Gastrocnemius medialis (tissue), 4 donors: Measurements from ENCODE around the gene OAS3. TPM values are rescaled to one million over a fixed set of nuclear protein-coding genes. Genes with fewer than 3 reads are reported as not detected.
A peak's percentile ranks its signal among the peaks of the same experiment; 100 is the strongest.

Experiments used
- ATAC-seq, 2 donors: fragments of 150-250 bp; one replicate each; pipeline ENCODE4 v1.9.1; 2016
- DNase-seq, 2 donors: peaks; one replicate each; pipeline ENCODE4 v3.0.0-alpha.2; 2019
- H3K27ac ChIP-seq, 4 donors: fragments of 200-600 bp; sonication (generic); 1 replicate in 1 of 4; 2 replicates in 3 of 4; pipeline ENCODE4 v1.5.1; 2016 to 2018; ENCODE audit warnings: mild to moderate bottlenecking in 2 of 4, moderate library complexity in 1 of 4
- H3K27me3 ChIP-seq, 3 donors: fragments of 200-600 bp; sonication (generic) in 2 of 3; 1 replicate in 1 of 3; 2 replicates in 2 of 3; pipeline versions ENCODE4 v1.5.1 to v1.6.0; 2016 to 2019; ENCODE audit warnings: mild to moderate bottlenecking in 1 of 3, moderate library complexity in 1 of 3
- H3K36me3 ChIP-seq, 2 donors: fragments of 200-600 bp; sonication (generic) in 1 of 2; one replicate each; pipeline ENCODE4 v1.5.1; 2017 to 2018
- H3K4me1 ChIP-seq, 2 donors: fragments of 200-600 bp; sonication (generic) in 1 of 2; one replicate each; pipeline ENCODE4 v1.5.1; 2016 to 2017; ENCODE audit warnings: mild to moderate bottlenecking in 2 of 2
- H3K4me3 ChIP-seq, 4 donors: fragments of 200-600 bp; sonication (generic) in 3 of 4; 1 replicate in 1 of 4; 2 replicates in 3 of 4; pipeline ENCODE4 v1.5.1; 2016 to 2019; ENCODE audit warnings: mild to moderate bottlenecking in 2 of 4
- H3K9me3 ChIP-seq, 3 donors: fragments of 200-600 bp; sonication (generic) in 2 of 3; 1 replicate in 1 of 3; 2 replicates in 2 of 3; pipeline ENCODE4 v1.5.1; 2016 to 2019
- POLR2A ChIP-seq, 2 donors: fragments of 450-650 bp; IDR thresholded peaks; one replicate each; pipeline ENCODE4 v1.6.1; 2017; ENCODE audit warnings: antibody characterized with exemption in 2 of 2, mild to moderate bottlenecking in 2 of 2, moderate library complexity in 2 of 2
- in situ Hi-C, 4 donors: fragments of 200-750 bp; cut with MboI; loops; one replicate each; pipeline versions ENCODE4 v1.15.0 to v1.8.0; 2017; ENCODE audit warnings: low sequenced_read_pairs in 4 of 4
- intact Hi-C: fragments of 100-400 bp; cut with DNase I; formaldehyde crosslinking; loops from one replicate; pipeline ENCODE4 v1.15.1; 2023; ENCODE audit warnings: low total_unique reads
- total RNA-seq, 4 donors: library from RNA; depleted of rRNA; stranded (reverse); fragments of >200 nt; gene quantifications; one replicate each; pipeline versions ENCODE4 v1.1.0 to v1.2.3, GENCODE V29; 2016
- TF ChIP-seq, protein P1 (sequence below), 5 experiments: fragments of 450-650 bp in 3 of 5; fragments of 200-600 bp in 2 of 5; sonication (generic) in 2 of 5; IDR thresholded peaks in 4 of 5; conservative IDR thresholded peaks in 1 of 5; 1 replicate in 4 of 5; 2 replicates in 1 of 5; pipeline ENCODE4 v1.5.1; 2016 to 2019; ENCODE audit warnings: antibody characterized with exemption in 5 of 5, mild to moderate bottlenecking in 3 of 5, moderate library complexity in 3 of 5

Gene OAS3, protein sequence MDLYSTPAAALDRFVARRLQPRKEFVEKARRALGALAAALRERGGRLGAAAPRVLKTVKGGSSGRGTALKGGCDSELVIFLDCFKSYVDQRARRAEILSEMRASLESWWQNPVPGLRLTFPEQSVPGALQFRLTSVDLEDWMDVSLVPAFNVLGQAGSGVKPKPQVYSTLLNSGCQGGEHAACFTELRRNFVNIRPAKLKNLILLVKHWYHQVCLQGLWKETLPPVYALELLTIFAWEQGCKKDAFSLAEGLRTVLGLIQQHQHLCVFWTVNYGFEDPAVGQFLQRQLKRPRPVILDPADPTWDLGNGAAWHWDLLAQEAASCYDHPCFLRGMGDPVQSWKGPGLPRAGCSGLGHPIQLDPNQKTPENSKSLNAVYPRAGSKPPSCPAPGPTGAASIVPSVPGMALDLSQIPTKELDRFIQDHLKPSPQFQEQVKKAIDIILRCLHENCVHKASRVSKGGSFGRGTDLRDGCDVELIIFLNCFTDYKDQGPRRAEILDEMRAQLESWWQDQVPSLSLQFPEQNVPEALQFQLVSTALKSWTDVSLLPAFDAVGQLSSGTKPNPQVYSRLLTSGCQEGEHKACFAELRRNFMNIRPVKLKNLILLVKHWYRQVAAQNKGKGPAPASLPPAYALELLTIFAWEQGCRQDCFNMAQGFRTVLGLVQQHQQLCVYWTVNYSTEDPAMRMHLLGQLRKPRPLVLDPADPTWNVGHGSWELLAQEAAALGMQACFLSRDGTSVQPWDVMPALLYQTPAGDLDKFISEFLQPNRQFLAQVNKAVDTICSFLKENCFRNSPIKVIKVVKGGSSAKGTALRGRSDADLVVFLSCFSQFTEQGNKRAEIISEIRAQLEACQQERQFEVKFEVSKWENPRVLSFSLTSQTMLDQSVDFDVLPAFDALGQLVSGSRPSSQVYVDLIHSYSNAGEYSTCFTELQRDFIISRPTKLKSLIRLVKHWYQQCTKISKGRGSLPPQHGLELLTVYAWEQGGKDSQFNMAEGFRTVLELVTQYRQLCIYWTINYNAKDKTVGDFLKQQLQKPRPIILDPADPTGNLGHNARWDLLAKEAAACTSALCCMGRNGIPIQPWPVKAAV
- 1 to 10 TPM; 1.4 to 5.3 (median 4.2) TPM for total RNA-seq

DNA sequence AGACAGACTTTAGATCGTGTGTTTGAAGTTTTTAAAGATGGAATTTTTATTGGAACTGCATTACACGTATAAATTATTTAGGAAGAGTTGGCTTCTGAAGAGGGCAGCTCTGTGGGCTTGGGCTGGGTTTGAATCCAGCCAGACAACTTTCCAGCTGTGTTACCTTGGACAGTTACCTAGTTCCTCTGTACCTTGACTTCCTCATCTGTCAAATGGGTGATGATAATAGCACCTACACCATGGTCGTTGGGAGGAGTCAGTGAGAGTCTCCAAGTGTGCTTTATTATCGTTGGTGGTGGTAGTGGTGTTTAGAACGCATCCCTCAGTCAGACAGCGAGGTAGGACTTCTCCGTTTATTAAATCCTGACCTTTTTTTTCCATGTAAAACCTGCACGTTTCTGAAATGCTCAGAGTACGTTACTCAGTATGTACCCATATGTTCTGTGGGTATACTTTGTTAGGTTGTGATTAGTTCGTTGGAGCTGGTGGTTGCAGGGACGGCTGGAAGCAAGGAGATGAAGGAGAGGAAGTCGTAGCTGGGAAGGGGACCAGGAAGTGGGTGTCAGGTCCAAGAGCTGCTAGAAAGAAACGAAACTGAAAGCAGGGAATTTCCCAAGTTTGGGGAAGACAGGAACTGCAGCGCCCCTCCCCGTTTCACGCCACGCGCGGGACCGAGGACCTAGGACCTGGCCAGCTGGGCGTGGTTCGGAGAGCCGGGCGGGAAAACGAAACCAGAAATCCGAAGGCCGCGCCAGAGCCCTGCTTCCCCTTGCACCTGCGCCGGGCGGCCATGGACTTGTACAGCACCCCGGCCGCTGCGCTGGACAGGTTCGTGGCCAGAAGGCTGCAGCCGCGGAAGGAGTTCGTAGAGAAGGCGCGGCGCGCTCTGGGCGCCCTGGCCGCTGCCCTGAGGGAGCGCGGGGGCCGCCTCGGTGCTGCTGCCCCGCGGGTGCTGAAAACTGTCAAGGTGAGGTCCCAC is at the start of gene OAS3:
Gene OAS3, plus strand, starts transcription at position 734 of the 979 bp plus-strand sequence. Its CDS starts 57 bp downstream, at position 791.
- ATAC-seq (peak; percentile 87), DNase-seq (peak; percentile 56 to 69)
- peaks cover 0 to 11% of the 10 kb centered on the region in 2 donors for H3K4me1 ChIP-seq
- H3K36me3 ChIP-seq, result no peaks in the 10 kb centered on the region
- peak within 1 kb of the TSS; percentile 63 to 78 (median 68) for H3K4me3 ChIP-seq
- no peaks in the 10 kb centered on the region for H3K9me3 ChIP-seq
- in situ Hi-C loops, result no loop called here
- TF ChIP-seq POLR2A (IDR thresholded peaks at IDR 0.05), result no peak
- TF ChIP-seq, protein P1, sequence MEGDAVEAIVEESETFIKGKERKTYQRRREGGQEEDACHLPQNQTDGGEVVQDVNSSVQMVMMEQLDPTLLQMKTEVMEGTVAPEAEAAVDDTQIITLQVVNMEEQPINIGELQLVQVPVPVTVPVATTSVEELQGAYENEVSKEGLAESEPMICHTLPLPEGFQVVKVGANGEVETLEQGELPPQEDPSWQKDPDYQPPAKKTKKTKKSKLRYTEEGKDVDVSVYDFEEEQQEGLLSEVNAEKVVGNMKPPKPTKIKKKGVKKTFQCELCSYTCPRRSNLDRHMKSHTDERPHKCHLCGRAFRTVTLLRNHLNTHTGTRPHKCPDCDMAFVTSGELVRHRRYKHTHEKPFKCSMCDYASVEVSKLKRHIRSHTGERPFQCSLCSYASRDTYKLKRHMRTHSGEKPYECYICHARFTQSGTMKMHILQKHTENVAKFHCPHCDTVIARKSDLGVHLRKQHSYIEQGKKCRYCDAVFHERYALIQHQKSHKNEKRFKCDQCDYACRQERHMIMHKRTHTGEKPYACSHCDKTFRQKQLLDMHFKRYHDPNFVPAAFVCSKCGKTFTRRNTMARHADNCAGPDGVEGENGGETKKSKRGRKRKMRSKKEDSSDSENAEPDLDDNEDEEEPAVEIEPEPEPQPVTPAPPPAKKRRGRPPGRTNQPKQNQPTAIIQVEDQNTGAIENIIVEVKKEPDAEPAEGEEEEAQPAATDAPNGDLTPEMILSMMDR (IDR thresholded peaks at IDR 0.05 in 4 of 5, conservative IDR thresholded peaks at IDR 0.05 in 1 of 5), result no peak
- no peaks in the 10 kb centered on the region for H3K27me3 ChIP-seq
- intact Hi-C loops, result no loop called here
- H3K27ac ChIP-seq, result peak within 1 kb of the TSS; percentile 30 to 61 (median 48)

DNA sequence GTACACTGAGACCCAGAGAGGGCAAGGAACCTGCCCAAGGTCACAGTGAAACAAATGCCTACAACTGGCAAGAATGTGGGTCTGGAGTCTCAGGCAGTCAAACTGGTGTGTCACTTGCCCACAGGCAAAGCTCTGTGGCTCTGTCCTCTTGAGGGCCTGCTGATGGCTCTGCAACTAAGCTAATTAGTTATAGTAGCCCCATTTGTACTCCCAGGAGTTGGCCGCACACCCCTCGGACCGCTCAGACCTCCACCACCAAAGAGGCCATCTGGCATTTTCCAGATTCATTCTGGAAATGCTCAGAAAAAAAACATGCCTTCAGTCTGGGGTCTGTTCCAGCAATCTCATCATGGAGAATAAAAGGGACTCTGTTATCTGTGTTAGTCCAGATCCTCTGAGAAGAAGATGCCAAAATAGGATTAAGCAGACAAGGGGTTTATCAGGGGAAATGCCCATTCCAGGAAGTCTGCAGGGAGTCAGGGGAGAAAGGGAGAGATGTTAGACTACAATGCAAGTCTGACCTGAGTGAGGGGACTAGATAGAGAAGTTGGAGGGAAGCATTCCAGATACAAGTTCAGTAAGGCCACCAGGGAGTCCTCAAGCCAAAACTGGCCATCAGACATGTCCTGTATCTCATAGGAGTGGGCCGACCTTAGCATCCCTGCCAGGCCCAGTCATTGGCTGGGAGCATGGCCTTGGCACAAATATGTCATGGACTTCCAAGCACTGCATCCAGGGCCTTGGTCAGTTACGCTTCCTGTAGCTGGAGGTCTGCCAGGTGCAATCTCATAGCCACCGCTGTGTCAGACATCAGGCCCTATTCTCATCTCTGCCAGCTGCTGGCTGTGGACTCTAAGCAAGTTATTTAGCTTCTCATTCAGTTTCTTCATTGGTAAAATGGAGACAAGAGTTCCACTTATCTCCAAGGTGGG is 46.9 kb upstream of the OAS3 start:
- in situ Hi-C loops, result no loop called here
- no peaks in the 10 kb centered on the region for H3K36me3 ChIP-seq
- no peaks in the 10 kb centered on the region for H3K4me1 ChIP-seq
- no peak for TF ChIP-seq POLR2A (IDR thresholded peaks at IDR 0.05)
- TF ChIP-seq, protein P1 (IDR thresholded peaks at IDR 0.05 in 4 of 5, conservative IDR thresholded peaks at IDR 0.05 in 1 of 5), result no peak
- DNase-seq (no peak), ATAC-seq (no peak)
- H3K9me3 ChIP-seq, result no peaks in the 10 kb centered on the region
- no peak overlapping the region for H3K4me3 ChIP-seq
- intact Hi-C loops, result loop anchor here (10.0 kb wide), 1 partner anchor 1417 kb away; no protein-coding TSS in a partner anchor
- H3K27ac ChIP-seq, result no peak overlapping the region
- H3K27me3 ChIP-seq, result no peaks in the 10 kb centered on the region

DNA sequence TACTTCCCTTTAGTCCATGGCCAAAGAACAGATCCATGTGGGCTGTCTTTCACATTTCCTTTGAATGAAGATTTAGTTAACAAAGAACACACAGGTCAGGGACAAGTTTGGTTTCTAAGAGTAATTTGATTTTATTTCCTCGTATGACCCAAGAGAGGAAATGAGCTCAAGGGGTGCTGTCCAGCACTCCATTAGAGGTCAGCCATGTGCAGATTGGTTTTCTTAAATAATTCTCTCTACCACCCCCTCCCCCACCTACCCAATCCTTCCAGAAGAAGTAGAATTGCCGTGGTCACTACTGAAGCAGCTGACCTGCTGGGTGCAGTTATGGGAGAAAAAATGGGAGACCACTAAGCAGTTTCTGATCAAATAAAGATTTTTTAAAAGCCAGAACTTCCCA is 45.4 kb upstream of the OAS3 start:
- intact Hi-C loops (loop anchor here (10.0 kb wide), 1 partner anchor 1418 kb away; no protein-coding TSS in a partner anchor), in situ Hi-C loops (no loop called here)
- TF ChIP-seq, protein P1 (IDR thresholded peaks at IDR 0.05 in 4 of 5, conservative IDR thresholded peaks at IDR 0.05 in 1 of 5), result no peak
- TF ChIP-seq POLR2A (IDR thresholded peaks at IDR 0.05), result no peak
- ATAC-seq (no peak), DNase-seq (no peak)
- Histone ChIP-seq H3K27ac (no peak overlapping the region), H3K36me3 (no peaks in the 10 kb centered on the region), H3K4me1 (no peaks in the 10 kb centered on the region), H3K4me3 (no peak overlapping the region), H3K9me3 (no peaks in the 10 kb centered on the region), H3K27me3 (no peaks in the 10 kb centered on the region)
